Ovary (tissue), 10 donors: ENCODE measurements around the gene EZR. TPM values are rescaled to one million over a fixed set of nuclear protein-coding genes. Genes with fewer than 3 reads are reported as not detected.

Experiments
- DNase-seq, 5 donors: peaks; one replicate each; pipeline ENCODE4 v3.0.0-alpha.2; 2019 to 2020
- H3K27ac ChIP-seq, 2 donors: fragments of 200-600 bp; one replicate each; pipeline versions ENCODE4 v1.5.1 to v1.8.0; 2019 to 2022
- H3K27me3 ChIP-seq: fragments of 200-600 bp; one replicate; pipeline ENCODE4 v1.8.0; 2022
- H3K36me3 ChIP-seq: fragments of 200-600 bp; sonication (generic); one replicate; pipeline ENCODE4 v1.5.1; 2019
- H3K4me1 ChIP-seq: one replicate; pipeline ENCODE4 v1.8.1; 2013; ENCODE audit warnings: mild to moderate bottlenecking, moderate library complexity; ENCODE audit not compliant: insufficient read depth
- H3K4me3 ChIP-seq: fragments of 200-600 bp; sonication (generic); one replicate; pipeline ENCODE4 v1.5.1; 2017
- H3K9me3 ChIP-seq, 2 donors: fragments of 200-600 bp in 1 of 2; sonication (generic) in 1 of 2; one replicate each; pipeline versions ENCODE4 v1.5.1 to v1.8.1; 2013 to 2019; ENCODE audit warnings: mild to moderate bottlenecking in 1 of 2, moderate library complexity in 1 of 2
- CTCF ChIP-seq, 3 donors: fragments of 450-650 bp in 2 of 3; fragments of 200-600 bp in 1 of 3; IDR thresholded peaks; one replicate each; pipeline versions ENCODE4 v1.5.1 to v1.8.0; 2016 to 2022; ENCODE audit warnings: antibody characterized with exemption in 3 of 3, mild to moderate bottlenecking in 1 of 3
- EP300 ChIP-seq: sonication (generic); formaldehyde crosslinking; IDR thresholded peaks from one replicate; pipeline ENCODE4 v1.6.1; 2017; ENCODE audit warnings: antibody characterized with exemption
- POLR2A ChIP-seq: fragments of 450-650 bp; IDR thresholded peaks from one replicate; pipeline ENCODE4 v1.6.1; 2017; ENCODE audit warnings: antibody characterized with exemption, mild to moderate bottlenecking, moderate library complexity
- WGBS, 3 donors: extraction: QIAGEN DNeasy Blood & Tissue Kit in 1 of 3; methylation state at CpG; one replicate each; pipeline versions ENCODE4 v1.1.5 to v1.1.7; 2013 to 2017; 5-methylcytosine and 5-hydroxymethylcytosine counted together
- intact Hi-C, 4 donors: fragments of 100-400 bp; cut with DNase I; formaldehyde crosslinking; loops; one replicate each; pipeline versions ENCODE4 v1.11.0 to v1.15.1; 2022 to 2023
- long read RNA-seq, 3 donors: library from polyadenylated mRNA in 2 of 3; unstranded in 2 of 3; transcript quantifications; one replicate each; pipeline ENCODE4 v2.0.0 and lab custom pipeline, GENCODE V29; 2021 to 2026
- polyA plus RNA-seq, 2 donors: library from polyadenylated mRNA; stranded (reverse); fragments of 200-250 nt in 1 of 2; fragments of 350-450 nt in 1 of 2; fragmentation: Illumina TruSeq in 1 of 2; extraction: RNeasy Lipid Tissue Mini Kit (QIAGEN cat#74804) in 1 of 2; gene quantifications; one replicate each; pipeline ENCODE4 v1.2.3, GENCODE V29; 2013 to 2014
- total RNA-seq, 7 donors: library from RNA; depleted of rRNA in 2 of 7; stranded (reverse); fragments of >200 nt in 2 of 7; fragmentation: NEBNext Ultra II Directional in 3 of 7; extraction: Animal tissue kit (Norgen Biotek cat#: 25700) in 3 of 7; gene quantifications; one replicate each; pipeline versions ENCODE4 v1.1.0 to v1.2.4, GENCODE V29; 2016 to 2023
- donor health status: DM: no; HTN: no; CAD: no; lungs with moderate emphysema.
- donor health status: DM: no; HTN: no; CAD: no.
- donor health status: Bipolar disorder and iron deficiency.
- donor health status: DM: yes; HTN: yes; CAD: no.
- donor health status: DM: no; HTN: no; CAD: no.
- donor health status: DM: yes; HTN: yes; CAD: no.

Gene EZR
- total RNA-seq = 100 to 1,000 TPM in 4 of 7 donors, 10 to 100 TPM in 3; 39.0 to 214 (median 116) TPM
- 10 to 100 TPM; 45.1 to 85.6 TPM for polyA plus RNA-seq
- long read RNA-seq, donor 1, transcript EZR-202 (14 exons, 3,096 nt) = major isoform, 167 of 456 reads
- long read RNA-seq, donor 1, transcript EZR-201 (13 exons, 3,068 nt) = minor isoform, 38 of 456 reads
- long read RNA-seq, donor 1, partial matches to known transcripts = 220 of 456 reads
- long read RNA-seq, donor 1, other reads (novel, unspliced or antisense) = 31 of 456 reads
- long read RNA-seq, donor 2, transcript EZR-201 (13 exons, 3,068 nt) = minor isoform, 11 of 89 reads
- long read RNA-seq, donor 2, transcript EZR-202 (14 exons, 3,096 nt) = major isoform, 37 of 89 reads
- long read RNA-seq, donor 2, partial matches to known transcripts = 34 of 89 reads
- long read RNA-seq, donor 2, other reads (novel, unspliced or antisense) = 7 of 89 reads
- long read RNA-seq, donor 3, transcript EZR-202 (14 exons, 3,096 nt) = major isoform, 279 of 448 reads
- long read RNA-seq, donor 3, transcript EZR-201 (13 exons, 3,068 nt) = minor isoform, 121 of 448 reads
- long read RNA-seq, donor 3, partial matches to known transcripts = 20 of 448 reads
- long read RNA-seq, donor 3, other reads (novel, unspliced or antisense) = 28 of 448 reads

- Histone ChIP-seq H3K36me3 (no peaks in the 10 kb centered on the region), H3K27me3 (no peaks in the 10 kb centered on the region), H3K27ac (peak within 1 kb of the TSS; percentile 94), H3K9me3 (no peaks in the 10 kb centered on the region), H3K4me1 (peaks cover 11% of the 10 kb centered on the region), H3K4me3 (peak within 1 kb of the TSS; percentile 61)
- WGBS, 3 donors = 6 to 16% (median 11%) methylated on average over 38 to 67 of the region's 67 CpGs
- peak; percentile 77 to 89 (median 85) for DNase-seq
- TF ChIP-seq EP300 (no peak), POLR2A (peak; percentile 56), CTCF (IDR thresholded peaks at IDR 0.05) (no peak)
- intact Hi-C loops = loop anchor here in 1 of 4 donors (5.0 kb wide), 1 partner anchor 112 kb away; no protein-coding TSS in a partner anchor
Measured at GRCh38 chr6:158819213-158819976, at the start of gene EZR. EZR (minus strand) TSS chr6:158819368; CDS start chr6:158818093, 1,275 bp downstream.

- TF ChIP-seq CTCF (IDR thresholded peaks at IDR 0.05) = no peak
- Histone ChIP-seq H3K27me3 (no peaks in the 10 kb centered on the region), H3K4me1 (peaks cover 1% of the 10 kb centered on the region), H3K9me3 (no peaks in the 10 kb centered on the region), H3K4me3 (no peak overlapping the region), H3K36me3 (no peaks in the 10 kb centered on the region), H3K27ac (no peak overlapping the region)
- WGBS, 3 donors = 96 to 100% (median 98%) methylated on average over 6 of the region's 6 CpGs
- intact Hi-C loops = no loop called here
- no peak for DNase-seq
Measured at GRCh38 chr6:158868122-158868480, 48.9 kb upstream of the EZR start.

- intact Hi-C loops = no loop called here
- Histone ChIP-seq H3K9me3 (no peaks in the 10 kb centered on the region), H3K4me3 (no peak overlapping the region), H3K36me3 (no peaks in the 10 kb centered on the region), H3K27ac (no peak overlapping the region), H3K4me1 (peaks cover 1% of the 10 kb centered on the region), H3K27me3 (no peaks in the 10 kb centered on the region)
- 89 to 92% (median 92%) methylated on average over 10 of the region's 10 CpGs for WGBS, 3 donors
- no peak for DNase-seq
- TF ChIP-seq CTCF (IDR thresholded peaks at IDR 0.05) = no peak
- no peak for TF ChIP-seq POLR2A
- TF ChIP-seq EP300 = no peak
Measured at GRCh38 chr6:158867381-158868121, 48.4 kb upstream of the EZR start.

GRCh38 chr6:158865769-158866168, 46.6 kb upstream of the EZR start:
- Histone ChIP-seq H3K4me3 (no peak overlapping the region), H3K9me3 (no peaks in the 10 kb centered on the region), H3K27me3 (no peaks in the 10 kb centered on the region), H3K4me1 (peaks cover 1% of the 10 kb centered on the region), H3K36me3 (no peaks in the 10 kb centered on the region), H3K27ac (no peak overlapping the region)
- WGBS, 3 donors = 82 to 91% (median 87%) methylated on average over 2 of the region's 2 CpGs
- intact Hi-C loops = no loop called here
- no peak for DNase-seq
- TF ChIP-seq EP300 (no peak), POLR2A (no peak), CTCF (IDR thresholded peaks at IDR 0.05) (no peak)
